K562 (cell line): ENCODE results near the gene MCEE. TPM values are rescaled to one million over a fixed set of nuclear protein-coding genes. Genes with fewer than 3 reads are reported as not detected.

Experiments used
- CTCF ChIP-seq, 3 experiments: IDR thresholded peaks in 2 of 3; conservative IDR thresholded peaks in 1 of 3; 2 replicates each; pipeline ENCODE4 v1.5.1; 2011 to 2012; ENCODE audit warnings: low read length in 3 of 3, mild to moderate bottlenecking in 3 of 3, control low read depth in 2 of 3, improper control_type of control experiment in 1 of 3, inconsistent platforms in 1 of 3, low read depth in 1 of 3, mixed read lengths in 1 of 3, moderate library complexity in 1 of 3; ENCODE audit not compliant: insufficient read depth in 2 of 3
- ERF ChIP-seq: fragments of 450-650 bp; formaldehyde crosslinking; IDR thresholded peaks from 2 replicates; pipeline ENCODE4 v1.4.0; 2020; ENCODE audit warnings: mild to moderate bottlenecking, mixed read lengths
- HNRNPUL1 ChIP-seq: fragments of 200-400 bp; formaldehyde crosslinking; IDR thresholded peaks from 2 replicates; pipeline ENCODE4 v1.6.1; 2017; ENCODE audit warnings: low read length
- HSF4 ChIP-seq: fragments of 250-450 bp; sonication (Bioruptor Pico); IDR thresholded peaks from 2 replicates; pipeline ENCODE4 v2.1.2; 2022; ENCODE audit warnings: mild to moderate bottlenecking, moderate library complexity, borderline replicate concordance
- MGA ChIP-seq: fragments of 450-650 bp; IDR thresholded peaks from 2 replicates; pipeline ENCODE4 v1.6.1; 2016; ENCODE audit warnings: mild to moderate bottlenecking, moderate library complexity
- NELFE ChIP-seq: IDR thresholded peaks from 2 replicates; pipeline ENCODE4 v1.6.1; 2011; ENCODE audit warnings: mild to moderate bottlenecking; ENCODE audit not compliant: insufficient read depth, insufficient read length
- NR4A1 ChIP-seq, 2 experiments: fragments of 250-450 bp in 1 of 2; fragments of 450-650 bp in 1 of 2; sonication (Bioruptor Pico) in 1 of 2; IDR thresholded peaks; 2 replicates each; pipeline versions ENCODE4 v1.4.0 to v1.6.1; 2016 to 2020; ENCODE audit warnings: mild to moderate bottlenecking in 2 of 2, missing compliant biosample characterization in 1 of 2, missing genetic modification characterization in 1 of 2, moderate library complexity in 1 of 2
- OTX1 ChIP-seq: fragments of 450-650 bp; formaldehyde crosslinking; IDR thresholded peaks from 2 replicates; pipeline ENCODE4 v1.4.0; 2022; ENCODE audit warnings: mild to moderate bottlenecking
- PHF20 ChIP-seq: fragments of 450-650 bp; IDR thresholded peaks from 2 replicates; pipeline ENCODE4 v1.6.1; 2018; ENCODE audit not compliant: partially characterized antibody
- RBM22 ChIP-seq: fragments of 200-400 bp; formaldehyde crosslinking; IDR thresholded peaks from 2 replicates; pipeline ENCODE4 v1.6.1; 2018; ENCODE audit warnings: low read length, low read depth; ENCODE audit not compliant: poor library complexity, severe bottlenecking
- YY1 ChIP-seq, 3 experiments: IDR thresholded peaks; 2 replicates each; pipeline ENCODE4 v1.6.1; 2011; ENCODE audit warnings: low read length in 2 of 3, mild to moderate bottlenecking in 2 of 3, moderate library complexity in 2 of 3, borderline replicate concordance in 1 of 3, control low read depth in 1 of 3, low read depth in 1 of 3; ENCODE audit not compliant: insufficient read depth in 3 of 3, insufficient replicate concordance in 2 of 3, control insufficient read depth in 1 of 3, insufficient read length in 1 of 3; ENCODE audit errors: extremely low read depth in 1 of 3
- ZFP1 ChIP-seq: fragments of 450-650 bp; formaldehyde crosslinking; IDR thresholded peaks from 2 replicates; pipeline ENCODE4 v1.4.0; 2020; ENCODE audit warnings: mild to moderate bottlenecking, mixed read lengths
- polyA plus RNA-seq, 8 experiments: library from polyadenylated mRNA; depleted of rRNA in 4 of 8; stranded (reverse) in 5 of 8; unstranded in 3 of 8; fragments of >200 nt; fragmentation: Nextera tagmentation in 2 of 8; fragmentation: Illumina TruSeq in 1 of 8; extraction: Ambion mirVana in 2 of 8; extraction: Trizol in 1 of 8; gene quantifications; 2 replicates each; pipeline versions ENCODE4 v1.2.1 to v1.2.3, GENCODE V29; 2011 to 2014; ENCODE audit warnings: inconsistent platforms in 1 of 8, missing spikeins in 1 of 8
- total RNA-seq, 7 experiments: library from RNA; depleted of rRNA in 6 of 7; stranded (reverse); fragments of >200 nt in 6 of 7; fragmentation: Illumina TruSeq in 2 of 7; extraction: Trizol in 2 of 7; gene quantifications; 2 replicates each; pipeline versions ENCODE4 v1.2.1 to v1.2.3, GENCODE V29; 2011 to 2021; ENCODE audit warnings: low replicate concordance in 1 of 7

Gene MCEE
- total and polyA plus RNA-seq, 9 of the 15 experiments (the other 6 are each of a cell fraction or from before 2014, with no cell fraction given), result 15.6 to 49.1 (median 24.5) TPM

- TF ChIP-seq MGA, result peak; percentile 98
- TF ChIP-seq ERF, result no peak
- peak; percentile 83 for TF ChIP-seq NR4A1 (CRISPR knock-in tag; IDR thresholded peaks at IDR 0.05)
- no peak; the same call in 1 of the 2 replicates for TF ChIP-seq NR4A1 (tag; IDR thresholded peaks at IDR 0.05)
- TF ChIP-seq OTX1 (CRISPR knock-in tag), result peak; percentile 85; the same call in 1 of the 2 replicates
- peak; percentile 39 to 88 (median 76) for TF ChIP-seq YY1 (IDR thresholded peaks at IDR 0.05; ENCODE audit: borderline replicate concordance in 1 of 3, control insufficient read depth in 1 of 3, extremely low read depth in 1 of 3, insufficient read depth in 3 of 3, insufficient read length in 1 of 3, insufficient replicate concordance in 2 of 3, low read depth in 1 of 3, low read length in 2 of 3)
- TF ChIP-seq NELFE, result no peak
- no peak for TF ChIP-seq HSF4
- no peak for TF ChIP-seq RBM22
- TF ChIP-seq PHF20, result peak; percentile 86
- no peak for TF ChIP-seq CTCF (IDR thresholded peaks at IDR 0.05 in 2 of 3, conservative IDR thresholded peaks at IDR 0.05 in 1 of 3; ENCODE audit: insufficient read depth in 2 of 3, low read depth in 1 of 3, low read length in 3 of 3)
- TF ChIP-seq HNRNPUL1, result no peak
- TF ChIP-seq ZFP1 (CRISPR knock-in tag), result 0 out of 2 replicates have a peak, but pooled peaks have one; percentile 48
These were observed 61.6 kb downstream of the MCEE start, which contains the start of gene NAGK (continued) for GRCh38 chr2:71068218-71069035.
